B cell (primary cell): ENCODE data around the gene RNF10. TPM values are rescaled to one million over a fixed set of nuclear protein-coding genes. Genes with fewer than 3 reads are reported as not detected.

Experiments
- ATAC-seq: fragments of 200-7000 bp; cut with Tn5 transposase; one replicate; pipeline ENCODE4 v1.10.0; 2021; ENCODE audit warnings: low read depth, mild to moderate bottlenecking, moderate number of reproducible peaks, moderate library complexity
- CTCF ChIA-PET: fragments of 350-600 bp; sonication (Branson Sonifier 250); formaldehyde crosslinking; loops from one replicate; lab custom pipeline; 2021; ENCODE audit warnings: antibody characterized with exemption, inconsistent platforms; lab: Charles Lee
- POLR2A ChIA-PET: fragments of 350-600 bp; sonication (Branson Sonifier 250); formaldehyde crosslinking; loops from one replicate; lab custom pipeline; 2021; ENCODE audit warnings: antibody characterized with exemption; lab: Charles Lee
- DNase-seq: peaks from one replicate; pipeline ENCODE4 v3.0.0; 2013
- H2AFZ ChIP-seq: 2 replicates; pipeline ENCODE4 v1.6.1; 2012; ENCODE audit warnings: mild to moderate bottlenecking, low read depth, low read length; ENCODE audit not compliant: insufficient read depth, poor library complexity, severe bottlenecking
- H3K27ac ChIP-seq, 2 donors: 1 replicate in 1 of 2; 2 replicates in 1 of 2; pipeline ENCODE4 v1.5.1; 2012 to 2013; ENCODE audit warnings: low read length in 2 of 2, mild to moderate bottlenecking in 2 of 2, moderate library complexity in 1 of 2
- H3K27me3 ChIP-seq, 4 experiments: fragments of 200-600 bp in 1 of 4; sonication (generic) in 1 of 4; replicated peaks in 1 of 4; 1 replicate in 2 of 4; 2 replicates in 2 of 4; pipeline versions ENCODE4 v1.6.1 to v1.7.0; 2013 to 2016; ENCODE audit warnings: low read length in 3 of 4, mild to moderate bottlenecking in 2 of 4, mixed read lengths in 1 of 4, moderate library complexity in 1 of 4; ENCODE audit not compliant: insufficient read depth in 4 of 4, control insufficient read depth in 3 of 4; ENCODE audit errors: control extremely low read depth in 1 of 4
- H3K36me3 ChIP-seq, 2 experiments: replicated peaks in 1 of 2; 1 replicate in 1 of 2; 2 replicates in 1 of 2; pipeline versions ENCODE4 v1.6.1 to v1.7.1; 2013; ENCODE audit warnings: low read length in 1 of 2; ENCODE audit not compliant: insufficient read depth in 2 of 2, control insufficient read depth in 1 of 2; ENCODE audit errors: control extremely low read depth in 1 of 2, extremely low read depth in 1 of 2
- H3K4me1 ChIP-seq, 2 donors: fragments of 200-600 bp in 1 of 2; sonication (generic) in 1 of 2; 1 replicate in 1 of 2; 2 replicates in 1 of 2; pipeline versions ENCODE4 v1.5.1 to v1.6.1; 2013 to 2017; ENCODE audit warnings: low read length in 2 of 2; ENCODE audit not compliant: control insufficient read depth in 2 of 2, insufficient read depth in 2 of 2
- H3K4me2 ChIP-seq: replicated peaks from 2 replicates; pipeline ENCODE3; 2012; ENCODE audit warnings: mild to moderate bottlenecking, low read depth, low read length; ENCODE audit not compliant: poor library complexity, severe bottlenecking
- H3K4me3 ChIP-seq, 5 experiments: fragments of 200-600 bp in 1 of 5; sonication (generic) in 1 of 5; 1 replicate in 3 of 5; 2 replicates in 2 of 5; pipeline versions ENCODE4 v1.5.1 to v1.7.0; 2011 to 2016; ENCODE audit warnings: low read length in 4 of 5, mild to moderate bottlenecking in 4 of 5, low read depth in 2 of 5, control low read depth in 1 of 5, moderate library complexity in 1 of 5; ENCODE audit not compliant: insufficient read depth in 1 of 5; ENCODE audit errors: control extremely low read depth in 1 of 5, extremely low read depth in 1 of 5
- H3K79me2 ChIP-seq: fragments of 200-600 bp; sonication (generic); one replicate; pipeline ENCODE4 v1.6.0; 2016; ENCODE audit warnings: low read length; ENCODE audit not compliant: control insufficient read depth, insufficient read depth
- H3K9ac ChIP-seq: fragments of 200-600 bp; sonication (generic); 2 replicates; pipeline ENCODE4 v1.6.1; 2017; ENCODE audit warnings: mild to moderate bottlenecking, low read length, moderate library complexity
- H3K9me3 ChIP-seq, 3 donors: one replicate each; pipeline versions ENCODE4 v1.6.1 to v1.7.1; 2013; ENCODE audit warnings: low read length in 2 of 3; ENCODE audit not compliant: control insufficient read depth in 2 of 3, insufficient read depth in 1 of 3; ENCODE audit errors: control extremely low read depth in 1 of 3
- H4K20me1 ChIP-seq: 2 replicates; pipeline ENCODE4 v1.6.0; 2012; ENCODE audit warnings: mild to moderate bottlenecking, low read length; ENCODE audit not compliant: insufficient read depth, control insufficient read depth, poor library complexity, severe bottlenecking
- H3K27ac Mint-ChIP-seq: one replicate; pipeline ENCODE4 v1.8.0; 2021; ENCODE audit warnings: mixed read lengths
- H3K27me3 Mint-ChIP-seq: one replicate; pipeline ENCODE4 v1.8.0; 2021; ENCODE audit warnings: mixed read lengths
- H3K4me1 Mint-ChIP-seq: one replicate; pipeline ENCODE4 v1.8.0; 2021; ENCODE audit warnings: mixed read lengths
- H3K4me3 Mint-ChIP-seq: one replicate; pipeline ENCODE4 v1.8.0; 2021; ENCODE audit warnings: mixed read lengths
- H3K9me3 Mint-ChIP-seq: one replicate; pipeline ENCODE4 v1.8.0; 2022; ENCODE audit warnings: mixed read lengths; ENCODE audit not compliant: insufficient read depth
- EZH2 ChIP-seq: IDR thresholded peaks from 2 replicates; pipeline ENCODE4 v1.6.1; 2012; ENCODE audit warnings: borderline replicate concordance, low read depth, mild to moderate bottlenecking, moderate library complexity, low read length; ENCODE audit not compliant: insufficient read depth, poor library complexity, severe bottlenecking
- WGBS: methylation state at CpG from one replicate; pipeline ENCODE4 v1.1.5; 2013; ENCODE audit warnings: missing lambda C conversion rate; ENCODE audit not compliant: insufficient coverage; 5-methylcytosine and 5-hydroxymethylcytosine counted together
- intact Hi-C: fragments of 100-400 bp; cut with micrococcal nuclease; formaldehyde crosslinking; loops from one replicate; pipeline ENCODE4 v1.10.0; 2022
- polyA plus RNA-seq: library from polyadenylated mRNA; depleted of rRNA; stranded (reverse); fragments of >200 nt; gene quantifications from 2 replicates; pipeline ENCODE4 v1.2.3, GENCODE V29; 2012
- total RNA-seq, 2 donors: library from RNA; stranded (reverse); fragments of 120-200 nt in 1 of 2; gene quantifications; 1 replicate in 1 of 2; 2 replicates in 1 of 2; pipeline versions ENCODE4 v1.2.3 to v1.2.4, GENCODE V29; 2013 to 2022
- TF ChIP-seq, protein P1 (sequence below): fragments of 200-600 bp; IDR thresholded peaks from one replicate; pipeline ENCODE4 v1.8.0; 2022; ENCODE audit warnings: antibody characterized with exemption, mild to moderate bottlenecking

RNF10 gene
- total and polyA plus RNA-seq, 2 donors (not counting 1 experiment from before 2014, with no cell fraction given): 163 to 236 TPM

DNA sequence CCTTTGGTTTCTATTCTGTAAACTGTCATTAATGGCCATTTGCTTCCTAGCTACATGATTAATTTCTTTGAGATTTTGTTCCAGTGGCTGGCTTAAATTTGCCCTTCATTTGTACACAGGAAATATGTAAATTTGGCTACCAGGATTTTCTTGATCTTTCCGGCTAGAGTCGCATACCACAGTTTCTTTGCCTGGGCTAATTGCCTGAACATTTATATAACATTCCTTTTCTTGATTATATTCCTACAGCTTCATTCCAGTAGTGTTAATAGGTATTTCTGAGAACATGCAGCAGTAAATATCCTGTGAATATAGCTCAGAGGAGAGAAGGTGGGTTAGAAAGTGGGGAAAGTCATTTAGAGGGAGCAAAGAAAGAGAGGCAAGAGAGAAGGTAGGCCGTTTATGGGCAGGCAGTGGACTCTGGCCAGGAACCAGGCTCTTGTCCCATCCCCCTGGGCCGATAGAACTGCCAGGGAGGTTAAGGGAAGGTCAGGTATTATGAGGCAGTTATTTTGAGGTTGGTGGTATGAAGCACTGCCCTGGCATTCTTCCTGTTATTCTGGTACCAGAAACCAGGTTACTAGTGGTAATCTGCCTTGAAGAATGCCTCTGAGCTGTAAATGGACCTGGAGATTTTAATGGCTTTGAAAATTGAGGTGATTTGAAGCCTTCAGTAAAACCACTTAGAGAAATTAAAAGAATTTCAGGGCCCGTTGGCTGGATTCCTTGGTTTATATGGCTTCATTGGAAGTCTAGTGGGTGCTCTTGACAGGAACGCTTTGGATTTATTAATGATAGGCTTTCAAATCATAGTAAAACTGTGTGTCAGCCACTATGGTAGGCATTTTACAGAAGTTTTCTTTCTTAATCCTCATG is 4.4 kb downstream of the RNF10 start:
- Mint-ChIP-seq H3K9me3 (no peaks in the 10 kb centered on the region), H3K27me3 (no peaks in the 10 kb centered on the region), H3K4me3 (peak overlapping the region; percentile 97), H3K27ac (peak overlapping the region; percentile 22), H3K4me1 (peaks cover 65% of the 10 kb centered on the region)
- Histone ChIP-seq H3K27ac (peak overlapping the region; percentile 32 to 76), H3K4me3 (peak overlapping the region in 4 of 5 experiments; percentile 18 to 44 (median 22)), H4K20me1 (peaks cover 91% of the 10 kb centered on the region), H3K79me2 (peaks cover 99% of the 10 kb centered on the region), H3K4me2 (peak overlapping the region; percentile 68), H3K4me1 (peaks cover 44 to 53% of the 10 kb centered on the region in 2 donors), H3K27me3 (no peaks in the 10 kb centered on the region), H3K36me3 (peaks cover 0 to 28% of the 10 kb centered on the region in 2 experiments), H2AFZ (no peak overlapping the region), H3K9me3 (no peaks in the 10 kb centered on the region), H3K9ac (peak overlapping the region; percentile 56)
- no peak for DNase-seq
- POLR2A ChIA-PET: interaction anchor here (0.6 to 1.0 kb wide), 3 partner anchors 43 to 108 kb away, joined by 3 to 14 read pairs (median 4); partner anchors contain the start of gene DYNLL1
- WGBS: 26% methylated on average over 3 of the region's 6 CpGs
- CTCF ChIA-PET: interaction anchor here (1.5 kb wide), 2 partner anchors 43 kb away, joined by 3 to 10 read pairs; partner anchors contain the start of genes DYNLL1 and POP5
- ATAC-seq: no peak
- no peak for TF ChIP-seq EZH2
- TF ChIP-seq, protein P1, sequence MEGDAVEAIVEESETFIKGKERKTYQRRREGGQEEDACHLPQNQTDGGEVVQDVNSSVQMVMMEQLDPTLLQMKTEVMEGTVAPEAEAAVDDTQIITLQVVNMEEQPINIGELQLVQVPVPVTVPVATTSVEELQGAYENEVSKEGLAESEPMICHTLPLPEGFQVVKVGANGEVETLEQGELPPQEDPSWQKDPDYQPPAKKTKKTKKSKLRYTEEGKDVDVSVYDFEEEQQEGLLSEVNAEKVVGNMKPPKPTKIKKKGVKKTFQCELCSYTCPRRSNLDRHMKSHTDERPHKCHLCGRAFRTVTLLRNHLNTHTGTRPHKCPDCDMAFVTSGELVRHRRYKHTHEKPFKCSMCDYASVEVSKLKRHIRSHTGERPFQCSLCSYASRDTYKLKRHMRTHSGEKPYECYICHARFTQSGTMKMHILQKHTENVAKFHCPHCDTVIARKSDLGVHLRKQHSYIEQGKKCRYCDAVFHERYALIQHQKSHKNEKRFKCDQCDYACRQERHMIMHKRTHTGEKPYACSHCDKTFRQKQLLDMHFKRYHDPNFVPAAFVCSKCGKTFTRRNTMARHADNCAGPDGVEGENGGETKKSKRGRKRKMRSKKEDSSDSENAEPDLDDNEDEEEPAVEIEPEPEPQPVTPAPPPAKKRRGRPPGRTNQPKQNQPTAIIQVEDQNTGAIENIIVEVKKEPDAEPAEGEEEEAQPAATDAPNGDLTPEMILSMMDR: no peak
- intact Hi-C loops: no loop called here
